Cardiac muscle cell (in vitro differentiated cells and primary cell): Measurements from ENCODE around the gene RUBCNL. TPM values are rescaled to one million over a fixed set of nuclear protein-coding genes. Genes with fewer than 3 reads are reported as not detected.

Experiments used
- DNase-seq, 2 donors: peaks; one replicate each; pipeline versions ENCODE4 v3.0.0 to v3.0.0-alpha.2; 2010 to 2017; ENCODE audit warnings: low read depth in 1 of 2, low spot score in 1 of 2
- H3K27ac ChIP-seq: fragments of 200-600 bp; sonication (generic); 2 replicates; pipeline ENCODE4 v1.5.1; 2016
- H3K27me3 ChIP-seq: fragments of 200-600 bp; sonication (generic); 2 replicates; pipeline ENCODE4 v1.6.0; 2016; ENCODE audit warnings: control low read depth
- H3K36me3 ChIP-seq: fragments of 200-600 bp; sonication (generic); 2 replicates; pipeline ENCODE4 v1.5.1; 2016; ENCODE audit warnings: control low read depth
- H3K4me1 ChIP-seq: fragments of 200-600 bp; sonication (generic); 2 replicates; pipeline ENCODE4 v1.8.1; 2017; ENCODE audit warnings: low read depth, mild to moderate bottlenecking, mixed run types
- H3K4me3 ChIP-seq: fragments of 200-600 bp; sonication (generic); 2 replicates; pipeline ENCODE4 v1.5.1; 2016; ENCODE audit warnings: mild to moderate bottlenecking
- H3K9me3 ChIP-seq: fragments of 200-600 bp; sonication (generic); 2 replicates; pipeline ENCODE4 v1.5.1; 2017; ENCODE audit warnings: low read depth, mild to moderate bottlenecking, control low read depth
- polyA plus RNA-seq: library from polyadenylated mRNA; unstranded; fragments of >200 nt; fragmentation: Nextera tagmentation; extraction: Ambion mirVana; gene quantifications from 2 replicates; pipeline ENCODE4 v1.2.1, GENCODE V29; 2016
- total RNA-seq: library from RNA; depleted of rRNA; stranded (reverse); fragments of >200 nt; gene quantifications from 2 replicates; pipeline ENCODE4 v1.2.3, GENCODE V29; 2016
- TF ChIP-seq, protein P1 (sequence below): IDR thresholded peaks from 2 replicates; pipeline ENCODE4 v1.5.1; 2012; ENCODE audit warnings: low read depth, mild to moderate bottlenecking, low read length

RUBCNL gene
- total and polyA plus RNA-seq, 2 experiments from 2014 or later = 0.67 to 1.5 TPM

DNA sequence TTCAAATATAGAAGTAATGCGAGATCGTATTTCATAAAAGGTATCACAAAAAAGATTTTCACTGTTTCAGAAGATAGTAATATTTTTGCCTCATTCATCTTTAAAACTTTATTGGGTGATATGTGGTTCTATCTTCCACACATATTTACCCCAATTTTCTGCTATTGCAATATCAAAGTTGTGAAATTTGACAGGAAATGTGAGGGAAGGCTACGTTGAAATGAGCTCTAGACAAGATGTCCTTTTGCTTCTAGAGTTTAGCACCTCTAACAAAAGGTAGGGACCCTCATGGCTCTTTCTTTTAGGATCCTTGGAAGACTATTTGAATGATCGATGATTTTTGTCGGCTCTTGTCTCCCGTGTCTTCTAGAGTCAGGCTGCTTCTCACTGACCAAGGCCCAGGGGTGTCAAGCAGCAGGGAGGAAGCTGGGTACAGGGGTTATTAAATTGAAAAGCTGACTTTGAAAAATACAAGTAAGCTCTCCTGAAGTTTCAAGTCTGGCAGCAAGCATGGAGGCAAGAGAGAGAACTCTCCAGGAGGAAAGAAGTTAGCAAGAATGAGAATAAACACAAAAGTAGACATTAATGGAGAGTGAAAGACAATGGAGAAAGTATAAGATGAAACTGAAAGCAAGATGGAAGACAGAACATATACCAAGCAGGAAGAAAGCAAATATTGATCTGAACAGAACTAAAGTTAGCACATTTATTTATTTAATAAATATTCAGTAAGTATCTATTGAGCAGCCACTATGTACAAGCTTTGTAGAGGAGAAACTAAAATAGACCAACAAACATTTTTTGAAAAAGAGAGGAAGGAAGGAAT, 73.4 kb downstream of the RUBCNL start:
- Histone ChIP-seq H3K27me3 (no peaks in the 10 kb centered on the region), H3K9me3 (no peaks in the 10 kb centered on the region), H3K4me1 (no peaks in the 10 kb centered on the region), H3K36me3 (no peaks in the 10 kb centered on the region), H3K27ac (no peak overlapping the region), H3K4me3 (no peak overlapping the region)
- TF ChIP-seq, protein P1, sequence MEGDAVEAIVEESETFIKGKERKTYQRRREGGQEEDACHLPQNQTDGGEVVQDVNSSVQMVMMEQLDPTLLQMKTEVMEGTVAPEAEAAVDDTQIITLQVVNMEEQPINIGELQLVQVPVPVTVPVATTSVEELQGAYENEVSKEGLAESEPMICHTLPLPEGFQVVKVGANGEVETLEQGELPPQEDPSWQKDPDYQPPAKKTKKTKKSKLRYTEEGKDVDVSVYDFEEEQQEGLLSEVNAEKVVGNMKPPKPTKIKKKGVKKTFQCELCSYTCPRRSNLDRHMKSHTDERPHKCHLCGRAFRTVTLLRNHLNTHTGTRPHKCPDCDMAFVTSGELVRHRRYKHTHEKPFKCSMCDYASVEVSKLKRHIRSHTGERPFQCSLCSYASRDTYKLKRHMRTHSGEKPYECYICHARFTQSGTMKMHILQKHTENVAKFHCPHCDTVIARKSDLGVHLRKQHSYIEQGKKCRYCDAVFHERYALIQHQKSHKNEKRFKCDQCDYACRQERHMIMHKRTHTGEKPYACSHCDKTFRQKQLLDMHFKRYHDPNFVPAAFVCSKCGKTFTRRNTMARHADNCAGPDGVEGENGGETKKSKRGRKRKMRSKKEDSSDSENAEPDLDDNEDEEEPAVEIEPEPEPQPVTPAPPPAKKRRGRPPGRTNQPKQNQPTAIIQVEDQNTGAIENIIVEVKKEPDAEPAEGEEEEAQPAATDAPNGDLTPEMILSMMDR = no peak
- DNase-seq = no peak

DNA sequence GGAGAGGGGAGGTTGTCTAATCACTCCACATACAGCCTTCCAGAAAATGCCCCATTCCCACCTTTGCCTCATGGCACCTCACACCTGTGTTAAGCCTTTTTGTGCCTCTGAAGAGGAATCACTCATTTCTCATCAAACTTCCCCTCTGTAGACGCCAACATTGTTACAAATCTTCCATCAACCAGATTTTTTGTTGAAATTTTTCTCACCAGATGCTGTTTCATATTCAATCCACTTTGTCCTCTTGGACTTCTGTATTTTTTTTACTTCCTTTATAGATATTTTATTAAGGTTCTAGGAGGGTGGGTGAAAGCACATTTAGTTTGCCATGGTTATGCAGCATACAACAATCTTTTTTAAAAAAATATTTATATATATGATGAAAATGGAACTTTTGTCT, 74.0 kb downstream of the RUBCNL start:
- Histone ChIP-seq H3K9me3 (no peaks in the 10 kb centered on the region), H3K27me3 (no peaks in the 10 kb centered on the region), H3K4me3 (no peak overlapping the region), H3K4me1 (no peaks in the 10 kb centered on the region), H3K36me3 (no peaks in the 10 kb centered on the region), H3K27ac (no peak overlapping the region)
- TF ChIP-seq, protein P1 = no peak
- no peak for DNase-seq

DNA sequence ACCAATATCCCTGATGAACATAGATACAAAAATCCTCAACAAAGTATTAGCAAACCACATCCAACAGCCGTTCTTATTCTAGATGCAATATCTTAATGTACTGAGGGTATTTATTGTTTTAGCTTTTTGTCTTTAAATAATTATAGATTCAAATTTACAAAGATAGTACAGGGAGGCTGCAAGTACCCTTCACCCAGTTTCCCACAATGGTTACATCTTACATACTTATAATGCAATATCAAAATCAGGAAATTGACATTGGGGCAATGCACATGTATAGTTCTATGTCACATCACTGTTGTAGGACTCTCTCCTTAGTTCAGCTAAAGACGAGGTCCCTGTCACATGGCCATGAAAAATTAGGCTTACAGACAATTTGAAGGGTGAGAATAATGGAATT, 75.8 kb downstream of the RUBCNL start:
- Histone ChIP-seq H3K4me3 (no peak overlapping the region), H3K27ac (no peak overlapping the region), H3K36me3 (no peaks in the 10 kb centered on the region), H3K27me3 (no peaks in the 10 kb centered on the region), H3K9me3 (no peaks in the 10 kb centered on the region), H3K4me1 (no peaks in the 10 kb centered on the region)
- TF ChIP-seq, protein P1 = no peak
- no peak for DNase-seq

DNA sequence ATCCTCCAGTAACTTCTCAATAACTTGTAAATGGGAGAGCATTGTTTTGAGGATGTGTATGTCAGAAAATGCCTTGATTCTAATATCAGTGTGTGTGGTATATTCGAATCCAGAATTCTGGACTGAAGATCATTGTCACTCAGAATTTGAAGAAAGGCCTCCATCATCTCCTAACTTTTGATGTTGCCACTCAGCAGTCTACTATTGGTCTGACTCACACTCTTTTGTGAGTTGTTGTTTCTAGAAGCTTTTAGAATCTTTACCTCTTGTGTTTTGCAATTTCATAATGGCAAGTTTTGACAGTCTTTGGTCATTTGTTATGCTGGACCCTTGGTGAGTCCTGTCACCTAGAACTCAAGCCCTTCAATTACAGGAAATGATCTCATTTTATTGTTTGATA, 77.0 kb downstream of the RUBCNL start:
- H3K36me3 ChIP-seq = no peaks in the 10 kb centered on the region
- H3K4me3 ChIP-seq = no peak overlapping the region
- H3K27me3 ChIP-seq = no peaks in the 10 kb centered on the region
- DNase-seq = no peak
- H3K4me1 ChIP-seq = no peaks in the 10 kb centered on the region
- TF ChIP-seq, protein P1 = no peak
- no peaks in the 10 kb centered on the region for H3K9me3 ChIP-seq
- H3K27ac ChIP-seq = no peak overlapping the region

DNA sequence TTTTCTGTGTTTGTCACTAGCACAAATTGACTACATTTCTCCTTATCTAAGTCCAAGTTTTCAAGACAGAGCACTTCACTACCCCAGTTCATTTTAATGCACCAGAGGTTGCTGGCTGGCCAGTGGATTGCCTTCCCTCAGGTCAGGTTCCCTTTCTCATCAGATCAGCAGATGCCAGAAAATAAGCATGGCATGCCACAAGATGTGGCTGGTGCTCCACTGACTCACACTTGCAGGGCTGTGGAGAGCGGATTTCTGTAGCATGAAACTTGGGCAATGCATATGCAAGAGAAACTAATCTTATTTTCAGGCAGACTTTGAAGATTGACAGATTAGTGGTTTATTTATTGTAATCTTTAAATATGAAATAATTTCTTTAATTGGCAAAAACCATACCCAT, 79.5 kb downstream of the RUBCNL start:
- Histone ChIP-seq H3K36me3 (no peaks in the 10 kb centered on the region), H3K27me3 (no peaks in the 10 kb centered on the region), H3K27ac (no peak overlapping the region), H3K9me3 (no peaks in the 10 kb centered on the region), H3K4me1 (no peaks in the 10 kb centered on the region), H3K4me3 (no peak overlapping the region)
- DNase-seq = no peak
- TF ChIP-seq, protein P1 = no peak
